Effector CD8-positive, alpha-beta T cell (primary cell): ENCODE data around the gene ZBTB21.

Experiments
- DNase-seq: peaks from one replicate; lab custom pipeline; 2025; lab: John Stamatoyannopoulos, UW

The ZBTB21 gene

DNA sequence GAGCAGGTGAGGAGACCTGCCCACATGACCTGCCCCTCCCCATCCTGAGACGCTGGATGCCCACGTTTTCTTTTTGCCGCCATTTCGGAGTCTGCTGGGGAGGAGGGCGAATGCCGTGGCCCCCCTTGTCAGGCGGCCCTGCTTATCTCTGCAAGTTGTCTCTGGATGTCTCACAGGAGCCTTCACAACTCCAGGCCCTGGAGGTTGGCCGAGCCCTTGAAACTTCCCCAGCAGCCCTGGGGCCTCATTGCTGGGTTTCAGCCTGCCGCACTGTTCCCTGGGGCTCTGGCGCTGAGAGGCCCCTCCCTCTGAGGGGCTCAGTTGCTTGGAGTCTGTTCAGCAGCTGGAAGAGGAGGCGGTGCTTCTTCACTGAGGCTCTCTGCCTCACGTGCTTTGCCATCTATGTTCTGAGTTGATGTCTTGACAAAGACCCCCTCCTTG is 29.8 kb upstream of the ZBTB21 start:
- DNase-seq: no peak

GRCh38 chr21:42039470-42039901 is 29.3 kb upstream of the ZBTB21 start:
- no peak for DNase-seq

GRCh38 chr21:42038826-42039425 is 28.8 kb upstream of the ZBTB21 start:
- no peak for DNase-seq

DNA sequence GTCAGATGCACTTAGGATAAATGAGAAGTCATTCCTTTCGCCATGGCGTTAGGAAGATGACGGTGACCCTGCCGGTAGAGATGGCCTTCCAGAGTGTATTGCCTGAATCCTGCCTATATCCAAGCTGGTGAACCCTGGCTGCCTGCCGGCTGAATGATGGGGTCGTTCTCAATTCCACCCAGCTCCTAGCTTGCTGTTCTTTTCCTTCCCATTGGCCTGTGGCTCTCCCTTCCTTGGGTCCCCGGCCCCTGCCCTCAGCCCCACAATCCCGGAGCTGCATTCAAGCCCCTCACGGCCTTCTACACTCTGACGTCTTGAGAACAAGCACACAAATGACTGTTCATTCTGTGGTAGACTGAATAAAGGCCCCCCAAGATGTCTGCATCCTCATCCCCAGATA is 28.2 kb upstream of the ZBTB21 start:
- no peak for DNase-seq

DNA sequence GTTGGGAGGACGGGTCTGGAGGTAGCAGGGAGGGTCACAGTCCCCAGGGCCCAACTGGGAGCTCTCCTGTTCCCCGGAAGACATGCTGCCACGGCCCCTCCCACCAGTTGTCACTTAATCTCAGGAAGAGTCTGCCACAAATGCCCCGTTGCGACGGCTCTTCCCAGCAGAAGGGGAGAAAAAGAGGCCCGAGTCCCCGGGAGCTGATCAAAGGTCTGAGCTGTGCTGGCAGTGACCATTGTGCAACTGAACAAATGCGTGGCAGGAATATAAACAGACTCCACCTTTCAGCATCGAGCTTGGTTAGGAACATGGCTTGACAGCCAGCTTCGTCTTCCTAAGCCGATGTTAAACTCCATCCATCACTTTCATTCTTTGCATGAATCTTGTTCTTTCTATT is 27.8 kb upstream of the ZBTB21 start:
- DNase-seq: no peak

DNA sequence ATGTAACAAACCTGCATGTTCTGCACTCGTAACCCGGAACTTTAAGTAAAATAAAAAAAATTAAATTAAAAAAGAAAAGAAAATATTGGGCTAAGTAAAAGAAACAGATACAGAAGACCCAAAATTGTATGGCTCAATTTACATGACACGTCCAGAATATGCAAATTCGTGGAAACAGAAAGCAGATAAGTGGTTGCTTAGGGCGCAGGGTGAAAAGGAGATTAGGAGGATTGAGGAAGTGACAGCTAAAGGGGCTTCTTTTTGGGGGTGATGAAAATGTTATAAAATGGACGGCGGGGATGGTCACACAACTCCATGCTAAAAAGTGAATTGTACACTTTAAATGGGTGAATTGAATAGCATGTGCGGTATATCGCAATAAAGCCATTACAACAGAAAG is 27.4 kb upstream of the ZBTB21 start:
- DNase-seq: no peak

GRCh38 chr21:42036313-42036712 is 26.2 kb upstream of the ZBTB21 start:
- no peak for DNase-seq

DNA sequence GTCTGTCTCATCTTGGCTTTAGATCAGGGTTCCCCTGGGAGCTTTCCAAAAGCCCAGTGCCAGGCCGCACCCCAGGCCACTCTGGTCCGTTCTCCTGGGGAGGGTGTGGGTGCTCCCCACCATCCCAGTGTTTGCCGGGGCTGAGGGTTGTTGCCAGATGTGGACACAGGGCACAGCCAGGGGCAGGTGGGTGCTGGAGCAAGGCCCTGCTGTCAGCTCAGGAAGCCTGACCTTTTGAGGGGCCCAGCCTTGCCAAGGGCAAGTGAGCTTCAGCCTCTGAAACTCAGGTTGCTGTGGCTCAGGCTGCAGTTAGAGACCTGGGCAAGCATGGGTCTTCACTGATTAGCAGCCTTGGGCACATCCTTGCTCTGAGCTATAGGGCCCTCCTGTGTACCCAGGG is 22.8 kb upstream of the ZBTB21 start:
- DNase-seq: no peak

DNA sequence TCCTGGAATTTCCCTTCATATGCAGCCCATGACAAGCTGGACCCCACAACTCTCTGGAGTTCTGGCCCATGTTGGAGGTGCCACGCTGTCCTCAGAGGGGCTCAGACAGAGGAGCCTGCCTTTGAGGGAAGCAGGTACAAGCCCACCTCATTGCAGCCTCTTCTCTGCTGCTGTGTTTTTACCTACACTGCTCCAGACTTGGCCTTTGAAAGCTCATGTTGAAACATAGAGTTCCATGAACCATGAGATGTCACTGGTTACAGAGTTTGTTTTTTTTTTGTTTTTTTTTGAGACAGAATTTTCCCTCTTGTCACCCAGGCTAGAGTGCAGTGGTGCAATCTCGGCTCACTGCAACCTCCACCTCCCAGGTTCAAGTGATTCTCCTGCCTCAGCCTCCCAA is 22.1 kb upstream of the ZBTB21 start:
- no peak for DNase-seq

GRCh38 chr21:42031816-42032215 is 21.7 kb upstream of the ZBTB21 start:
- no peak for DNase-seq

- no peak for DNase-seq
Observed at GRCh38 chr21:42031241-42031640, 21.1 kb upstream of the ZBTB21 start.

GRCh38 chr21:42030311-42030710 is 20.2 kb upstream of the ZBTB21 start:
- no peak for DNase-seq

DNA sequence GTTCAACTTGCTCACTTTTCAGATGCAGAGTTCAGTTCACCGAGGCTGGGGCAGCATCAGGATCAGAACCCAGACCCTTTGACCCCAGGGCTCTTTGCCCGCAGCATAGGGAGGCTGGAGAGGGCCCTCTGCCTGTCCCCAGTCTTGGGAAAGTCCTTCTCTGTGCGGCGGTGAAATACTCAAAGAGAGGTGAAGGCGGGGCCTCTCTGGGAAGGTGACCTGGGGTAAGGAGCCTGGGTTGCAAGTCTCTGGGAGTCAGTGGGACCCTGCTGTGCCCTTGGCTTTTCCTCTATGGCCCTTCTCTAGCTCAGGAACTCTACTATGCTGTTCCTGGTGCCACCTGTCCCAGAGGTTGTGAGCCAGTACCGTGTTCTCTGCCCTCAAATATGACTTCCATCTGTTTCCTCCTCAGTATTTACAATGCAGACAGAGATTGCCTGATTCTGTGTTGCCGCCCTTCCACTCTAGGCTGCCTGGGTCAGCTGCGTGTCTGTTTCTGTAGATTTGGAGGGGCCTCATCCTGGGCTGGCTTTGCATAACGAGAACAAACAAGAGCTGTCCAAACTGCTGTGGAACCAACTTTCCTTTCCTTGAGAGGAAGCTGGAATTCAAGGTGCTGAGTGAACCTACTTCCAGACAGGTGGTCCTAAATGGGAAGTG is 18.7 kb upstream of the ZBTB21 start:
- no peak for DNase-seq

DNA sequence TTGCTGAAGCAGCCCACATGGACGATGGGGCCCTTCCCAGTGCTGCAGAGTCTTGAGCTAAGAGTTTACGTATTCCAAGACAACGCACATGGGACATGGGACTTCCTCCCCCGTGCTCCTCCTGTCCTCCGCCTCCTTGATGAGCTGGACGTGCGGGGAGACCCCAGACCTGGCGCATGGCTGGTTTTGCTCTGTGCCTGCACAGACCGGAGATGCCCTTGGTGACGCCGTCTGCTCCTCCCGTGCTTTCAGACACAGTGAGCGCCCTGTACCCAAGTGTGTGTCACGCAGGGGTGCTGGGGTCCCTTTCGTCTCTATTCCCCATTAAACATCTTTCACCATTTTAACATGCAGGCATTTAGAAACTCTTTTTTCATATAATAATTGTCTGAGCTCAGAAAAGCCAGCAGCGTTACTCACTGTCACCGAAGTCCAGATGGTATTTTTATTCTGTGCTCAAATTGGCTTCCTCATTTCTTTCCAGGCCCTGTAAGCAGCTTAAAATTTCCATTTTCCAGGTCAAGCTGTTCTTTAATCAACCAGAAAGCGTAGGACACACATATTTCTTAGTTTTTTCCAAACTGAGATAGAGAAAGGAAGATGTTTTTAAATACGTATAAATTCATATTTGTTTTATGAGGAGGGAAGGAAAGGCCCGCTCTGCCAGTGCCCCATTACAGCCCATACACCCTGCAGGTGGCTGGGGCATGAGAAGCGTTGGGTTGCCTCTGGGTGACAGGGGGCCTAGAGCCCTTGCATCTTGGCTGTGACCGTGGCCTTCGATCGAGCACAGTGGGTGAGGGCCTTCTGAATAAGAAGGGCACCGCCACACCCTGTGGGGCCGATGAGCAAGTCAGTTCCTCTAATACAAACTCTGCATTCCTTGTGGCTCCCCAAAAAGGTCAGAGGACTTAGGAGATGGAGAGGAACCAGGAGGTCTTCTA is 17.9 kb upstream of the ZBTB21 start:
- DNase-seq: no peak

- DNase-seq: no peak
Observed at GRCh38 chr21:42027085-42027821, 17.1 kb upstream of the ZBTB21 start.

DNA sequence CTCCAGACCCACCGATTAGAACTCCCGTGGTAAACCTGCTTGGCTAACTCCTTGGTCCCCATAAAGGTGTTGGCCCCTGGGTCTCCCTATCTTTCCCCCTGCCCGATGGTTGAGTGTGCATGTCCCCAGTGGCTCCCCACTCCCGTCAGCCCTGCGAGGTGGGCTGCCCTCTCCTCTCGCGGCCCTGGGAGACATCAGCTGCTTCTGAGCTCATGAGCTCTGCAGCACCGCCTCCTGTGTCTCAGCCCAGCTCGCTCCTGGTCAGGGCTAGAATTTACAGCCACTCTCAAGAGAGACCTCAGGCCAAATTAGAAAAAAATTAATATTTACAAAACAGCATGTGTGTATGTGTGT is 15.9 kb upstream of the ZBTB21 start:
- DNase-seq: no peak

DNA sequence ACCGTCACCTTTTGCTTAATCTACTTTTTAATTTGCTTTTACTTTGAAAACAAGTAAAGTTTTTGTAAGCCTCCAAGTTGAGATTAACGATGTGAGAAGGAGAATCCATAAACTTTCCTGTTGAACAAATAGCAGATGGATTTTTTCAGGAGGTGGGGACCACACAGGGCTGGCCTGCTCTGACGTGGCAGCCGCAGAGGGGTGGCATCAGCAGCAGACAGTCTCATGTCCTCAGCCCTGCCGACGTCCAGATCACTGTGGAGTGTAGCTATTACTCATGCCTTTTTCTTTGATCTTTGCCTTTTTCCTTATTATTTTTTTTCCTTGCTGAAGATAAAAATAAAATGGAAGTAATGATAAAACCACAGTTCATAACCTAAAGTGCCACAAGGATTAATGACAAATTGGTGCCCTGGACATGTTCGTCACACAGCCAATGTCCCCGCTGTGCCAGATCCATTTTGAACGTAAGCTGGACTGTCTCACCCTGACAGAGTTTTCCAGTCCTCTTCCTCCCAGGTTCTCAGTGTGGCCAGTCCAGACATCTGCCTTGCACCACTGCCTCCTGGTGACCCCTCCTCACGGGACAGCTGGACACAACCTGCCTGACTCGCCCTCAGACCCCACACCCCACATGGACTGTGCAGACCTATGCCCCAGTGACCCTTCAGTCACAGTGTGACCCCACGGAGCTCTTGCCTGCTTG is 15.4 kb upstream of the ZBTB21 start:
- no peak for DNase-seq

- no peak for DNase-seq
Observed at GRCh38 chr21:42022906-42023305, 12.7 kb upstream of the ZBTB21 start.

- no peak for DNase-seq
Observed at GRCh38 chr21:42022091-42022430, 11.9 kb upstream of the ZBTB21 start.

DNA sequence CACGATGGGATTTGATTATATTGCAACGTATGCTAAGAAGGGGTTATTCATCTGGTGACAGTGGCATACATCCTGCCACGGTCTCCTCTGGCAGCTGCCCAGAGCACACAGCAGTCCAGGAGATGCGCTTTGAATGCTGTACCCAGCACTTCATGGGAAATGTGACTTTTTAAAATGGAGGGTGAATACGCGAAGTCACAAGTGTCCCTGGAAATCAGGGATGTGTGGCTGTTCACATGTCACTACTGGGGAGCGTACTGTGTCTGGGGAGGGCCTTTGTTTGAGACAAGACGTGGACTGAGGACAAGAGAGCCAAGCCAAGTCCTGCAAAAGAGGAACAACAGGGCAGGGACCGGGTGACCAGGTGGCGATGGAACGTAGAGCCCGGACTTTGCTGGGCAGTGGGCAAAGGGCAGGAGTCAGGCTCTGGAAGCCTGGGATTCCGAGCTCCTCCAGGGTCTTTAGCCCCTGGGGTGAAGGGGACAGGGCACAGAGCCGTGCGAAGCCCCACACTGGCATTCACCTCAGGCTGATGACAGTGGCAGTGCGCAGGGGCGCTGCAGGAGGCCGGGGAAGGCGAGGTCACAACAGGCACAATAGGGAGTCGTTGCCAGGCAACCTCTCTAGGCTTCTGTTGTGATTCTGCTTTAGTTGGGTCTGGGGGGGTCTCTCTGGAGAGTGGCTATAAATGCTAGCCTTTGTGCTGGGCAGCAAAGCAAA is 11.4 kb upstream of the ZBTB21 start:
- DNase-seq: no peak

- no peak for DNase-seq
Observed at GRCh38 chr21:42019706-42020105, 9.5 kb upstream of the ZBTB21 start.
